ENCODE data around the gene PRAME.
A peak's percentile ranks its signal among the peaks of the same experiment; 100 is the strongest.
"Not testable (repeated sequence)": the region's sequence is repeated elsewhere in the genome, so short reads cannot be mapped to it uniquely, and the experiment has no call there.

The PRAME gene

DNA sequence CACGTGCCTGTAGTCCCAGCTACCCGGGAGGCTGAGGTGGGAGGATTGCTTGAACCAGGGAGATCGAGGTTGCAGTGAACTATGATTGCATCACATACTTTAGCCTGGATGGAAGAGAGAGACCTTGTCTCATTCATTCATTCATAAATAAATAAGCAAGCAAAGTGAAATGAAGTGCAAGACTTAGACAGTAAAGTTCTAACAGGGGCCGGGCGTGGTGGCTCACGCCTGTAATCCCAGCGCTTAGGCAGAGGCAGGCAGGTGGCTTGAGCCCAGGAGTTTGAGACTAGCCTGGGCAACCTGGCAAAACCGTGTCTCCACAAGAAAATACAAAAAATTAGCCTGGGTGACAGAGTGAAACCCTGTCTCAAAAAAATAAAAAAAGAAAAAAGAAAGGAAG lies 37.4 kb downstream of the PRAME start:
- DNase-seq (ENCODE audit: low read depth, low spot score) = no peak

DNA sequence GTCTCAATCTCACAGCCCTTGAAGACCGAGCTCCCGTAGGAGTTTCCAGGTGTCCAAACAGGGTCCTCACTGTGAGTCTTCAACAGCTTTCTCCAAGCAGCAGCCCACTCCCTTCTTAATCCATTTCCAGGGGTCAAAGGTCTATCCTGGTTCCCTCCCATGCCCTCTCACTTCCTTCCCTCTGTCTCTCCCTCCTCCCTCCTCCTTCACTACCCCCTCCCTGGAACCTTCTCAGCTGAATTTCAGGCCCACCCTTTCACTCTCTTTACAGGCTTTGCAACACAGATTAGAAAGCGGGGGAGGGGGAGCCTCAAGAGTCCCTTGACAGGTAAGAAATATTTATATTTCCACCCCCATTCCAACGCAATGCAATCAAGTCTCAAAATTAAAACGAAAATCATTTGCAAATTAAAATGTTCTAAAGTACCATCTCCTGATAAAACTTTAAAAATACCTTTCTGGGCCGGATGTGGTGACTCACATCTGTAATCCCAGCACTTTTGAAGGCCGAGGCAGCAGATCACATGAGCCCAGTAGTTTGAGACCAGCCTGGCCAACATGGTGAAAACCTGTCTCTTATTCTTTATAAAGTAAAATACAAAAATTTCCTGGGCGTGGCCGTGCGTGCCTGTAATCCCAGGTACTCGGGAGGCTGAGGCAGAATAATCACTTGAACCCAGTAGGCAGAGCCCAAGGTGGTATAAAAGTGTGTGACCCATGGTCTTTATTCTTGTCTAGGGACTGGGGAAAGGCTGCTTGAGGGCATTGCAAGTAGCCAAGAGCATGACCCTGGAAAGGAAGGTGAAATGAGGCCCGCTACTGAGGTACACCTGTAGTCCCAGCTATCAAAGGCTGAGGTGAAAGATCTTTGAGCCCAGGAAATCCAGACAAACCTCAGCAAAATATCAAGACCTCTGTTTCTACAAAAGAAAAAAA lies 38.1 kb downstream of the PRAME start:
- peak; percentile 10 for DNase-seq (ENCODE audit: low read depth, low spot score)

DNA sequence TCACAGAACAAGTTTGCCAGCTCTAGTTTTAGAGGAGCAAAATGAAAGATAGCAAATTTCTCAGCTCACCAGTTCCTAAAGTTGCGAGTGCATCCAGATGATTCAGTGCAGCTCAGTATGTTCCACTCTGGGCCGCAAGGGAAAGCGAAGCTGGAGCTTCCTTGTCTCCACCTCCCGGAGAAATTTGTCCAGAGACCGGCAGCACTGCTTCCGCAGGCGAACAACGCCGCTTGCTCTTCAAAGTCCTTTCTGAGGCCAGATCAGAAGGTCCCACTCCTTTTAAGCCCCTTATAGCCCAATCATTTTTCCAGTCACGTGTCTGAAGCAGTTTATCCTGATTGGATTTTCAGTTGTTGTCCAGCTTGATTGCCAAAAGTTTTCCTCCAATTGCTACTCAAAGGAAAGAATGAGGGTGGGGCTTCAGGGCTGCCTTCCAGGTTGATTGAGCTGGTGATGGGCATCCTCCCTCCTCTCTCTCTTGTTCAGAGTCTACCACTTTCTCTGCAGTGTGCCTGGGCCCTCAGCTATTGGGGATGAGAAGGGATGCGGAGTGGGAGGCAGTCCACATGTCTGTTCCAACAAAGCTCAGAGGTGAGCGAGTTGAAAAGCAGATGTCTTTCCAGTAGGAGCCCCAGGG lies 38.9 kb downstream of the PRAME start, which contains the start of gene ZNF280A:
Gene ZNF280A, minus strand, starts transcription at position 251 of the 637 bp plus-strand sequence. CDS start 4,640 bp downstream, outside the sequence.
- DNase-seq (ENCODE audit: low read depth, low spot score) = peak; percentile 19

DNA sequence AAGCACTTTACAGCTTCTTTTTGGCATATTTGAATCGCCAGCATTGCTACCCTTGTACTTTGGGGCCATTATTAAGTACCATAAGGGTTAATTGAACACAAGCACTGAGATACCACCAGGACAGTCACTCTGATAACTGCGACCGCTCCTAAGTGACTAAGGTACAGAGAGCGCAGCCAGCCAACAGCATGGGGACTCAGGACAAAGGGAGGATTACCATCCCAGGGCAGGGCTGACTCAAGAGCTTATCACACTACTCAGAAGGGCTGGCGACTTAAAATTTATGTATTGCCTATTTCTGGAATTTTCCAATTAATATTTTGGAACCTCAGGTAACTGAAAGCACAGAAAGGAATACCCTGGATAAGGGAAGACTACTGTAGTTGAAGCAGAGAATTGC lies 39.5 kb downstream of the PRAME start:
- no peak for DNase-seq (ENCODE audit: low read depth, low spot score)

DNA sequence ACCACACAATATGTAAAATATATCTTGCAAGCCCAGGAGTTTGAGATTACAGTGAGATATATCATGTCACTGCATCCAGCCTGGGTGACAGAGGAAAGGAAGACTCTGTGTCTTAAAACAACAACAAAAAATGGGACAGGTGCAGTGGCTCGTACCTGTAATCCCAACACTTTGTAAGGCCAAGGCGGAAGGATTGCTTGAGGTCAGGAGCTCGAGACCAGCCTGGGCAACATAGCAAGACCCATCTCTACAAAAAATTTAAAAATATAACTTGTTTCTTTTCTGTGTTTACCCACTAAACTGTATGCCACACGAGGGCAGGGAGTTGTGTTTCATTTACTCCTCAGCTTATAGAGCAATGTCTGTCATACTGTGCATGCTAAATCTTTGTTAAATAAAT lies 42.1 kb downstream of the PRAME start:
- no peak for DNase-seq (ENCODE audit: low read depth, low spot score)

DNA sequence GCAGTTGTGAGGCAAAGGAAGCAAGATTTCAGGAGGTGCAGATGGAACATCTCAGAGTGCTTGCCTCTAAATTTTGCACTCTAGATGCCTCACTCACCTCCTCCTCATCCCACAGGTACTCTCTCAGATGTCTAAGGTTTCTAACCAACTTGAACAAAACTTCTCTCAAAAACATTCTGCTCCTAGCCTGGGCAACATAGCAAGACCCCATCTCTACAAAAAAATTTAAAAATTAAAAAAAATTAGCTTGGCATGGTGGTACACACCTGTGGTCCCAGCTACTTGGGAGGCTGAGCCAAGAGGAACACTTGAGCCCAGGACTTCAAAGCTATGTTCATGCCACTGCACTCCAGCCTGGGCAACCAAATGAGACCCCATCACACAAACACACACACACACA lies 43.2 kb downstream of the PRAME start:
- no peak for DNase-seq (ENCODE audit: low read depth, low spot score)

DNA sequence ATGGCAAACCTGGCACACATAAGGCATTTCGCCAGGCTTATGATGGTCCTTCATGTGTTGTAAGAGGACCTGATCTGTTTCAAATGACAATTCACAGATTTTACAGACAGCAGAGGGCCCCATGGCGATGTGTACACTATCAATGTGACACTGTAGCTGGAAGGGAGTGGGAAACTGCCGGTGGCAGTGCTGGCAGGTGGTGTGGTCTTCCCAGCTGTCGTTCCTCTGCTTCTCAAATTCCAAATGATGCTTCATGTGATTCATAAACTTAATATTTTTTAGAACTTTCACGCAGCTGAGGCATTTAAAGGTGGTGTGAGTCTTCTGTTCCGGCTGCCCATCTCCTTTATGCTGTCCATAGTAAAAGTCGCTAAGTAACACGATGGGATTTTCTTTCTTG lies 44.6 kb downstream of the PRAME start:
- not testable (repeated sequence) for DNase-seq (ENCODE audit: low read depth, low spot score)

DNA sequence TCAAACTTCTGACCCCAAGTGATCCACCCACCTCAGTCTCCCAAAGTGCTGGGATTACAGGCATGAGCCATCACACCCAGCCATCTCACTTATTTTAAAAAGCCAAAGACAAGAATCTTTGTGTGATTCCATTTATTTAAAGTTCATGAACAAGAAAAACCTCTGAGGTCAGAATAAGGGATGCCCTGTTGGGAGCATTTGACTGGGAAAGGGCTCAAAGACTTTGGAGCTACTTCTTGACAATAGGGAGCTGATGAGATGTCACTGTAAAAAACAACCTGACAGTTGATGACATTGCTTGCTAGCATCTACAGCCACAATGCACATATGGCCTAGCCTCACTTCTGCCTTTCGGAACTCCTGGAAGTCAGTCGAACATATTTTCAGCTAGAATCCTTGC lies 45.4 kb downstream of the PRAME start:
- DNase-seq (ENCODE audit: low read depth, low spot score) = no peak

DNA sequence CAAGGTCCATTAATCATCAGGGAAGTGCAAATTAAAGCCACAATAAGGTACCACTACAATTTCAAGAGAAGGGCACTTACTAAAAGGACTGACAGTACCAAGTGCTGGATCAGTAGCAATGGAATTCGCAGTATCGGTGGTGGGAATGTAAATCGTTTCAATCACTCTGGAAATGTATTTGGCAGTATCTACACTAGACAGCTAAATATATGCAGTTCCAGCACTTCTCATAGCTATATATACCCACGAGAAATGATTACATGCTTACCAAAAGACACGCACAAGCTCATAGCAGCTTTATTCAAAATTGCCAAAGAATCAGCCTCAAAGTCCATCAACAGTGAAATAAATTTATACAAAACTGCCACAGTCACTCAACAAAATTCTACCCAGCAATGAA lies 46.1 kb downstream of the PRAME start:
- no peak for DNase-seq (ENCODE audit: low read depth, low spot score)

DNA sequence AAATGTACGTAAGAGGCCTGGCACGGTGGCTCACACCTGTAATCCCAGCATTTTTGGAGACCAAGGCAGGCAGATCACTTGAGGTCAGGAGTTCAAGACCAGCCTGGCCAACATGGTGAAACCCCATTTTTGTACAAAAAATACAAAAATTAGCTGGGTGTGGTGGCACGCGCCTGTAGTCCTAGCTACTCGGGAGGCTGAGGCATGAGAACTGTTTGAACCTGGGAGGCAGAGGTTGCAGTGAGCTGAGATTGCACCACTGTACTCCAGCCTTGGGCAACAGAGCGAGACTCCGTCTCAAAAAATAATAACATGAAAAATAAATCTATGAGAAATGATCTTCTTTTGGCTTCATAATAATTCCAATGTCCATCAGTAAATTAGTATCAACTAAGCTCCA lies 48.2 kb downstream of the PRAME start:
- DNase-seq (ENCODE audit: low read depth, low spot score) = not testable (repeated sequence)

DNA sequence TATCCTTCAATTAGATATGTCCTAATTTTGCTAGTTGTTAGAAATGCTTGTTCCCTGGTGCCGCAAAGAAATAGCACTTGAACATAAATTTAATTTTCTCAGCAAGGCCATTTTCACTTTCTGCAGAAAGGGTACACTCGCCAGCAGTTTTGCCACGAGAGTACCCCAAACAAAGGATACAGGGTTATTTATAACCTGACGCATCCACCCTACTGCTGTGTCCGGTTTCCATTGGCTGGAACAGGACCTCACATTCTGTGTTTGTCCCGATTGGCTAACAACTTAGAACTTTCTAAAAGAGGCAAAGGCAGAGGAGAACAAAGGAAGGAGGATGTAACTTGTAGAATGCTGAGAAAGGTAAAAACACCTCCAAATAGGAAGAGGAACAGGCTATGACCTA lies 49.2 kb downstream of the PRAME start:
- not testable (repeated sequence) for DNase-seq (ENCODE audit: low read depth, low spot score)

DNA sequence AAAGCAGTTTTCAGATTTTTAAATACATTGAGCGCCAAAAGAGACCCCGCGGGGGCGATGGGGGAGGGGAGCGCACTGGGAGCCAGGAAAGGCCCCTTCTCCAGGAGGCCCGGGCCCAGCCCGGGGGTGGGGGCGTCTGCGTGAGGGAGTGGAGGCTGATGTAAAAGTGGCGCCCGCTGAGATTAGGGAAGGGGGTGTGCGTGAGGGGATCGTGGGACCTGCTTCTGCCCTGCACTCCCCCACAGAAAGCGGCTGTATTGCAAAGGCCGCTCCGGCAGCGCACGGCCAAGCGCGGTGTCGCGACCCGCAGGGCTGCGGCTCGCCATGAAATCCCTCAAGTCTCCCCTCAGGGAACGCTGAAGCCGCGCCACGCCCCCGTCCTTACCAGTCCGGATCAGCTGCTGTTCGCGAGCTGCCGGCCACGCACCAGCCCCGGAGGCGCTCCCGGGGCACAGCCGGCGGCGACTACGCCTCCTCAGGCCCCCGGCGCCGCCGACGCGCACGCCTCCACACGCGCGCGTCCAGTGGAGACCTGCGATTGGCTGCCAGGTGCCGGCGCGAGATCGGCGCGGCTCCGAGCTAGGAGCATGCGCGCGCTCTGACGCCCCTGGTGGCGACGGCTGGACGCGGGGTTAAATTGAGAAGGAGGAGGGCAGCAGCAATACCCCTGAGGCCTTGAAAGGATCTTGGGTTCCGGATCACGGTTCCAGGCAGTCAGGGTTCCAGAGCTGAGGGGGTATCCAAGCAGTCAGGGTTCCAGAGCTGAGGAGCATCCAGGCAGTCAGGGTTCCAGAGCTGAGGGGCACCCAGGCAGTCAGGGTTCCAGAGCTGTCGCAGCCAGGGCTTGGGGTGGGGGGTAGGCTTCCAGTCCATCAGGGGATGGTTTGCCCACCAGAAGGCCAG lies 50.5 kb downstream of the PRAME start, which contains the start of gene ZNF280B:
Gene ZNF280B, minus strand, starts transcription at position 469 of the 903 bp plus-strand sequence. CDS start 19,344 bp downstream, outside the sequence.
- DNase-seq (ENCODE audit: low read depth, low spot score) = peak; percentile 92

DNA sequence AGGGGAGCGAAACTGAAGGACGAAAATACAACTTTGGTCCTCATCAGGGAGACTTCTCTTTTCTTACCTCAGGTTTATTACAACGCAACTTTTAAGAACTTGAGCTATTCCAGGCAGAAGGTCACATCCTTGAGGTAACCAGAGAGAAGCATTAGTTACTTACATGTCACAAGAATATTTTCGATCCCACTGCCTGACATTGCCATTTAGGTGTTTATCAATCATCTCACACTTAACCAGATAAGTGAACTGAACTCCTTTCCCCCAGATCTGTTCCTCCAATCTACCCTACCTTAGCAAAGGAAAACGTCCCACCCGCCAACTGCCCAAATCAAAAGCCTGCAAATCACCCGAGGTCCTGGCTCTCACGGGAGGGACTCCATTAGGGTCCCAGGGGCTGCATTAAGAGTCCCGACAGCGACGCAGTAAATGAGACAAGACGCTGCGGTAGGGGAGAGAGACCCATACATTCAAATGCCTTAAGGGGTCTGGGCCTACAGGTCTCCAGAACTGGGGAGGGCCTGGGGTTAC lies 51.3 kb downstream of the PRAME start:
- DNase-seq (ENCODE audit: low read depth, low spot score) = no peak

DNA sequence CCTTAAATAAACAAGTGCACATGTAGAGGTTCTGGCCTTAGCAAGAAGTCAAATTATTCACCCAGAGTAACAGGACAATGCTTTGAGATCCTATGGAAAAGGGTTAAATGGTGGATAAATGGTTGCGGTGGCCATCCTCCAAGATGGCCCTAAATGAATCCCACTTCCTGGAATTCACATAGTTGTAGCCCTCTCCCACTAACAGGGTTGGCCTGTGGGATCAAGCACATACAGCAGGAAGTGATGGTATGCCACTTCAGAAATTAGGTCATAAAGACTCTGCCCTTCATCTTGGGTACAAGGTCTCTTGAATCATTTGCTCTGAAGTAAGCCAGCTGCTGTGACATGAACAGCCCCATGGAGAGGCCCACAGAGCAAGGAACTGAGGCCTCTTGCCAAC lies 52.3 kb downstream of the PRAME start:
- DNase-seq (ENCODE audit: low read depth, low spot score) = no peak

DNA sequence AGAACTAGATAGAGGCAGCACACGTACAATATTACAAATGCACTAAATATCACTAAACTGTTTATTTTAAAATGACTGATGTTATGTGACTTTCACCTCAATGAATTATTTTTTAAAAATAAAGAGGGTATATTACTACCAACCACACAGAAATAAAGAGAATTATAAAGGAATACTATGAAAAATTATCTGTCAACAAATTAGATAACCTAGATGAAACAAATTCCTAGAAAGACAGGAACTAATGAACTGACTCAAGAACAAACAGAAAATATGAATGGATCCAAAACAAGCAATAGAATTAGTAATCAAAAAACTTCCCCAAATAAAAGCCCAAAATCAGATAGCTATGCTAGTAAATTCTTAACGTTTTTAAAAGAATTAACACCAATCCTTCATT lies 60.8 kb downstream of the PRAME start:
- no peak for DNase-seq (ENCODE audit: low read depth, low spot score)

Measured in ELF-1 (cell line).